HEK293T (cell line): ENCODE data around the gene RFXAP.

Source experiments
- CTCF ChIA-PET: fragments of 350-600 bp; formaldehyde crosslinking; extraction: SDS; loops from one replicate; lab custom pipeline; 2021; ENCODE audit warnings: antibody characterized with exemption, inconsistent platforms; lab: Yijun Ruan, JAX
- POLR2A ChIA-PET: fragments of 350-600 bp; formaldehyde crosslinking; extraction: SDS; loops from one replicate; lab custom pipeline; 2020; ENCODE audit warnings: antibody characterized with exemption, inconsistent platforms; lab: Yijun Ruan, JAX
- DNase-seq: peaks from one replicate; pipeline ENCODE4 v3.0.0; 2012; ENCODE audit warnings: mixed read lengths; ENCODE audit errors: extremely low spot score
- ARNT ChIP-seq: fragments of 450-650 bp; IDR thresholded peaks from 2 replicates; pipeline ENCODE4 v1.6.1; 2017; ENCODE audit warnings: mild to moderate bottlenecking
- BHLHE40 ChIP-seq: fragments of 450-650 bp; IDR thresholded peaks from 2 replicates; pipeline ENCODE4 v1.6.1; 2016; ENCODE audit warnings: mild to moderate bottlenecking, moderate library complexity, borderline replicate concordance
- CTBP1 ChIP-seq: fragments of 450-650 bp; IDR thresholded peaks from 2 replicates; pipeline ENCODE4 v1.6.1; 2016; ENCODE audit warnings: borderline replicate concordance
- ELF4 ChIP-seq: fragments of 450-650 bp; IDR thresholded peaks from 2 replicates; pipeline ENCODE4 v1.6.1; 2017; ENCODE audit warnings: antibody characterized with exemption
- FOXA1 ChIP-seq: fragments of 450-650 bp; IDR thresholded peaks from 2 replicates; pipeline ENCODE4 v1.6.1; 2016; ENCODE audit warnings: mild to moderate bottlenecking
- FOXK2 ChIP-seq: fragments of 450-650 bp; IDR thresholded peaks from 2 replicates; pipeline ENCODE4 v1.6.1; 2016; ENCODE audit warnings: mild to moderate bottlenecking
- FOXM1 ChIP-seq: fragments of 450-650 bp; IDR thresholded peaks from 2 replicates; pipeline ENCODE4 v1.6.1; 2017; ENCODE audit warnings: mild to moderate bottlenecking, borderline replicate concordance
- HDGF ChIP-seq: fragments of 450-650 bp; IDR thresholded peaks from 2 replicates; pipeline ENCODE4 v1.6.1; 2017; ENCODE audit warnings: antibody characterized with exemption, borderline replicate concordance
- L3MBTL2 ChIP-seq: fragments of 450-650 bp; conservative IDR thresholded peaks from 2 replicates; pipeline ENCODE4 v1.6.1; 2016; ENCODE audit warnings: mild to moderate bottlenecking
- LEF1 ChIP-seq: fragments of 450-650 bp; IDR thresholded peaks from 2 replicates; pipeline ENCODE4 v1.6.1; 2017; ENCODE audit warnings: mild to moderate bottlenecking, borderline replicate concordance
- NFRKB ChIP-seq: fragments of 450-650 bp; IDR thresholded peaks from 2 replicates; pipeline ENCODE4 v1.6.1; 2016; ENCODE audit warnings: mild to moderate bottlenecking, moderate library complexity
- SP1 ChIP-seq: fragments of 450-650 bp; IDR thresholded peaks from 2 replicates; pipeline ENCODE4 v1.6.1; 2017
- SUZ12 ChIP-seq: fragments of 450-650 bp; IDR thresholded peaks from 2 replicates; pipeline ENCODE4 v1.6.1; 2016; ENCODE audit warnings: mild to moderate bottlenecking
- TARDBP ChIP-seq: fragments of 450-650 bp; IDR thresholded peaks from 2 replicates; pipeline ENCODE4 v1.6.1; 2016
- ZNF384 ChIP-seq: fragments of 450-650 bp; IDR thresholded peaks from 2 replicates; pipeline ENCODE4 v1.6.1; 2016
- TF ChIP-seq, protein P1 (sequence below): fragments of 450-650 bp; IDR thresholded peaks from 2 replicates; pipeline ENCODE4 v1.6.1; 2016

Gene RFXAP

DNA sequence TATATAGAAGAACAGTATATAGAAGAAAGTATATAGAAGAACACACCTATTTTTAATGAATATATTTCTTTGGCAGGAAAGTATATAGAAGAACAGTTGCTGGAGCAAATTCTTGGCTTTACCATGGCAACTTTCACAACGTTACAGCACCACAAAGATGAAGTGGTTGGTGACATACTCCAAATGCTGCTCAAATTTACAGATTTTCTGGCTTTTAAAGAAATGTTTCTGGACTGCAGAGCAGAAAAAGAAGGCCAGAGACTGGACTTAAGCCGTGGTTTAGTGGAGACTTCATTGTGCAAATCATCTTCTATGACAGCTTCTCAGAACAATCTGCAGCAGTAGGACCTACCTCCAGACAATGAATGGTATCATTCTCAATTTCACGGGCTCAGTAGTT lies 24.3 kb upstream of the RFXAP start:
- TF ChIP-seq HDGF, result no peak
- TF ChIP-seq NFRKB, result no peak
- TF ChIP-seq FOXK2, result no peak
- DNase-seq, result no peak
- POLR2A ChIA-PET, result no interaction called here
- CTCF ChIA-PET, result no interaction called here

DNA sequence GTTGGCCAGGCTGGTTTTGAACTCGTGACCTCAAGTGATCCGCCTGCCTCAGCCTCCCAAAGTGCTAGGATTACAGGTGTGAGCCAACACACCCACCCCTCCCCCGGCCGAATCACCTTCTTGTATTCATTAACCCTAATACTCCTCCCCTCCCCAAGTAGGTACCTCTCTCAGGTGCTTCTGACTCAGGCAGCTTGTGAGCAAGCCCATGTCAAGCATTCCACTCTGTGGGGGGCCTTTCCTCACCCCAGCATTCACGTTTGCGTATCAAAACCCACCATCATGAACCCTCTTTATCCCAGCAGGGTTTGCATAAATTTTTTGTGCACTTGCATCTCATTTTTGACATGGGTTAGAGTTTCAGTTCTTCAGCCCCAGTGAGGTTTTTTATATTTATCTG lies 23.6 kb upstream of the RFXAP start:
- TF ChIP-seq, protein P1, sequence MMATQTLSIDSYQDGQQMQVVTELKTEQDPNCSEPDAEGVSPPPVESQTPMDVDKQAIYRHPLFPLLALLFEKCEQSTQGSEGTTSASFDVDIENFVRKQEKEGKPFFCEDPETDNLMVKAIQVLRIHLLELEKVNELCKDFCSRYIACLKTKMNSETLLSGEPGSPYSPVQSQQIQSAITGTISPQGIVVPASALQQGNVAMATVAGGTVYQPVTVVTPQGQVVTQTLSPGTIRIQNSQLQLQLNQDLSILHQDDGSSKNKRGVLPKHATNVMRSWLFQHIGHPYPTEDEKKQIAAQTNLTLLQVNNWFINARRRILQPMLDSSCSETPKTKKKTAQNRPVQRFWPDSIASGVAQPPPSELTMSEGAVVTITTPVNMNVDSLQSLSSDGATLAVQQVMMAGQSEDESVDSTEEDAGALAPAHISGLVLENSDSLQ, result no peak
- no peak for DNase-seq
- CTCF ChIA-PET, result no interaction called here
- POLR2A ChIA-PET, result no interaction called here

- DNase-seq, result no peak
- TF ChIP-seq TARDBP (no peak), FOXM1 (no peak), FOXA1 (no peak), HDGF (no peak), BHLHE40 (no peak), ELF4 (no peak), ARNT (no peak), NFRKB (no peak), SP1 (no peak), LEF1 (no peak), FOXK2 (no peak), L3MBTL2 (no peak), CTBP1 (no peak), ZNF384 (no peak), SUZ12 (no peak)
- TF ChIP-seq, protein P1, result no peak
- ChIA-PET POLR2A (no interaction called here), CTCF (no interaction called here)
Measured at GRCh38 chr13:36796052-36796451, 23.0 kb upstream of the RFXAP start.

DNA sequence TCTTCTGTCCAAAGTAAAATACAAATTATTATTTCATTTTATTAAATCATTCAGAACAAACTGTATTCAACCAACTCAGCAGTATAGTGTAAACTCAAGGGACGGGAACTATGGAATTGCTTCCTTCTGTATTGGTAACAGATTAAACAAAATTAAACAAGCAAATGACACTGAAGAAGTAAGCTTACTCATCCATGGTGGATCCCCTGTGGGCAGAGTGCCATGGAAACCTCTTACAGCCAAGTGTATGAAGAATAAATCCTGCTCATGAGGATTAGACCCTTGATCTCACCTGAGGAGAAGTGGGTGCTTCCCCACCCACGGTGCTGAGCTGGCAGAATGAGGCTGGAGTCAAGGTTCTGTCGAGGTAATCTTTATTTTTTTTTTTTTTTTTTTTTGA lies 18.0 kb upstream of the RFXAP start:
- TF ChIP-seq FOXM1 (no peak), L3MBTL2 (no peak), CTBP1 (no peak)
- no peak for DNase-seq
- ChIA-PET POLR2A (no interaction called here), CTCF (no interaction called here)

DNA sequence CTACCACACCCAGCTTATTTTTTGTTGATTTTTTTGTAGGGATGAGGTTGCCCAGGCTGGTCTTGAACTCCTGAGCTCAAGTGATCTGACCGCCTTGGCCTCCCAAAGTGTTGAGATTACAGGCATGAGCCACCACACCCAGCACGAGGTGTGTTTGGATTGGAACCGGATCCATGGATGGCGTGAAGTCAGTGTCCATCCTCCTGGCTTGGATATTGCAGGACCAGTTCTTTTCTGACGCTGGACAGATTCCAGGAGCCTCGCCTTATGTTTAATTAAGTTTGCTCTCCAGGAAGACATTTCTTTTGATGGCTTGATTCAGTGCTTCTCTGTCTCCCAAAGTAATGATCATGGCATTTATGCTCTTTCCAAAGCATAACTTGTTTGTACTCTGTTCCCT lies 14.4 kb upstream of the RFXAP start:
- ChIA-PET CTCF (no interaction called here), POLR2A (no interaction called here)
- DNase-seq, result no peak

DNA sequence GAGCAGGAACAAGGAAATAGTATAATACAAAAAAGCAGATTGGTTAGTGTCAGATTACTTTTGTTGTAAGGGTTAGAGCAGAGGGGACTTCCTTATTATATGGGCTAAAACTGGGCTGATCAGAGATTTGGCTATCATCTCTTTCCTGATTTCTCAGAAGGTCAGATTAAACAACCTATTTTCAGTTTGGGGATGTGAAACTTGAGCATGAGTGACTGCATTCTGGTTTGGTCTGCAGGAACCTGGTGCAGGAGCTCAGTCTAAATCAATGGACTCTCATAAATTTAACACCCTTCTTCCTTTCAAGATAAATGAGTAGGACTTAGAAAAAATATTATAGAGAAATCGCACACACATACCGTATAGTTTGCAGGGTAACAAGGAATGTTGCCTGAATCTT lies 12.9 kb upstream of the RFXAP start:
- CTCF ChIA-PET, result no interaction called here
- TF ChIP-seq BHLHE40, result no peak
- TF ChIP-seq NFRKB, result no peak
- TF ChIP-seq FOXA1, result no peak
- TF ChIP-seq ZNF384, result no peak
- no peak for TF ChIP-seq HDGF
- no peak for TF ChIP-seq L3MBTL2
- TF ChIP-seq SUZ12, result no peak
- TF ChIP-seq TARDBP, result no peak
- TF ChIP-seq FOXM1, result no peak
- TF ChIP-seq, protein P1, result no peak
- no peak for TF ChIP-seq ARNT
- TF ChIP-seq SP1, result no peak
- TF ChIP-seq CTBP1, result no peak
- TF ChIP-seq ELF4, result no peak
- no peak for TF ChIP-seq FOXK2
- POLR2A ChIA-PET, result no interaction called here
- DNase-seq, result no peak

More for the DNA sequence above, 14.4 kb upstream of the RFXAP start:
- TF ChIP-seq CTBP1, result no peak
- TF ChIP-seq FOXA1, result no peak
- TF ChIP-seq SUZ12, result no peak
- TF ChIP-seq L3MBTL2, result no peak
- no peak for TF ChIP-seq ZNF384

GRCh38 chr13:36807616-36808015 lies 11.4 kb upstream of the RFXAP start:
- TF ChIP-seq SP1 (no peak), L3MBTL2 (no peak), HDGF (no peak), TARDBP (no peak), SUZ12 (no peak), CTBP1 (no peak), FOXK2 (no peak), ELF4 (no peak), FOXA1 (no peak), FOXM1 (no peak), LEF1 (no peak), ARNT (no peak), ZNF384 (no peak), BHLHE40 (no peak), NFRKB (no peak)
- TF ChIP-seq, protein P1, result no peak
- CTCF ChIA-PET, result interaction anchor here (0.7 kb wide), 2 partner anchors 99 to 388 kb away, joined by 4 to 6 read pairs; no protein-coding TSS in a partner anchor
- POLR2A ChIA-PET, result no interaction called here
- no peak for DNase-seq
